A673 (cell line): ENCODE measurements around the gene HMCN1. TPM values are rescaled to one million over a fixed set of nuclear protein-coding genes. Genes with fewer than 3 reads are reported as not detected.

Source experiments
- BruUV-seq: library from RNA; stranded (reverse); fragments of 400-500 nt; replicated peaks from 2 replicates; lab custom pipeline; 2021; lab: Mats Ljungman, UMichigan
- CTCF ChIA-PET: fragments of 300-600 bp; sonication (Branson Sonifier 250); formaldehyde crosslinking; loops from one replicate; lab custom pipeline; 2022; ENCODE audit warnings: antibody characterized with exemption; lab: Charles Lee
- POLR2A ChIA-PET: fragments of 300-600 bp; sonication (Branson Sonifier 250); formaldehyde crosslinking; loops from one replicate; lab custom pipeline; 2022; ENCODE audit warnings: antibody characterized with exemption; ENCODE audit not compliant: low non-redundant PET; lab: Charles Lee
- DNase-seq: peaks from one replicate; pipeline ENCODE4 v3.0.0-alpha.2; 2015; ENCODE audit warnings: low spot score
- H3K27ac ChIP-seq: fragments of 200-600 bp; sonication (generic); 2 replicates; pipeline ENCODE4 v1.5.1; 2016; ENCODE audit warnings: mixed run types, low read depth, mild to moderate bottlenecking, mixed read lengths, antibody characterized with exemption, low read length; ENCODE audit not compliant: poor library complexity, severe bottlenecking
- H3K27me3 ChIP-seq: fragments of 200-600 bp; sonication (generic); replicated peaks from 2 replicates; pipeline ENCODE4 v1.6.1; 2017; ENCODE audit warnings: mixed run types, low read depth, mild to moderate bottlenecking, mixed read lengths, antibody characterized with exemption, low read length; ENCODE audit not compliant: insufficient read depth, poor library complexity
- H3K36me3 ChIP-seq: fragments of 200-600 bp; sonication (generic); 2 replicates; pipeline ENCODE4 v1.6.1; 2016; ENCODE audit warnings: mixed run types, mild to moderate bottlenecking, mixed read lengths, antibody characterized with exemption, low read length; ENCODE audit not compliant: insufficient read depth, poor library complexity, severe bottlenecking
- H3K4me1 ChIP-seq: fragments of 200-600 bp; sonication (generic); 2 replicates; pipeline ENCODE4 v1.6.1; 2017; ENCODE audit warnings: mixed run types, mild to moderate bottlenecking, mixed read lengths, antibody characterized with exemption, low read length; ENCODE audit not compliant: insufficient read depth, poor library complexity, severe bottlenecking
- H3K4me3 ChIP-seq: fragments of 200-600 bp; sonication (generic); 2 replicates; pipeline ENCODE4 v1.5.1; 2016; ENCODE audit warnings: low read depth, mixed run types, mild to moderate bottlenecking, mixed read lengths, low read length; ENCODE audit not compliant: poor library complexity, severe bottlenecking
- H3K9me3 ChIP-seq: fragments of 200-600 bp; sonication (generic); 2 replicates; pipeline ENCODE4 v1.6.1; 2016; ENCODE audit warnings: mixed run types, low read depth, mild to moderate bottlenecking, mixed read lengths, antibody characterized with exemption, low read length; ENCODE audit not compliant: poor library complexity, severe bottlenecking
- EZH2 ChIP-seq: fragments of 200-600 bp; sonication (generic); IDR thresholded peaks from 2 replicates; pipeline ENCODE4 v1.6.1; 2017; ENCODE audit warnings: borderline replicate concordance, low read depth, mild to moderate bottlenecking, mixed read lengths, antibody characterized with exemption, low read length; ENCODE audit not compliant: poor library complexity, severe bottlenecking
- intact Hi-C: fragments of 100-400 bp; cut with micrococcal nuclease; formaldehyde crosslinking; loops from one replicate; pipeline ENCODE4 v1.10.0; 2022; ENCODE audit not compliant: unreplicated experiment
- total RNA-seq: library from RNA; stranded (reverse); gene quantifications from 2 replicates; pipeline ENCODE4 v1.2.3, GENCODE V29; 2021
- TF ChIP-seq, protein P1 (sequence below): fragments of 300-800, 200-600 bp; sonication (generic); conservative IDR thresholded peaks from 2 replicates; pipeline ENCODE4 v1.5.1; 2017; ENCODE audit warnings: low read depth, mild to moderate bottlenecking, antibody characterized with exemption, low read length, moderate library complexity, mixed read lengths

The HMCN1 gene
- total RNA-seq, 1 experiment from 2014 or later = 134 TPM

GRCh38 chr1:185785586-185785985, 51.4 kb downstream of the HMCN1 start:
- ChIA-PET CTCF (no interaction called here), POLR2A (no interaction called here)
- TF ChIP-seq EZH2 = no peak
- TF ChIP-seq, protein P1, sequence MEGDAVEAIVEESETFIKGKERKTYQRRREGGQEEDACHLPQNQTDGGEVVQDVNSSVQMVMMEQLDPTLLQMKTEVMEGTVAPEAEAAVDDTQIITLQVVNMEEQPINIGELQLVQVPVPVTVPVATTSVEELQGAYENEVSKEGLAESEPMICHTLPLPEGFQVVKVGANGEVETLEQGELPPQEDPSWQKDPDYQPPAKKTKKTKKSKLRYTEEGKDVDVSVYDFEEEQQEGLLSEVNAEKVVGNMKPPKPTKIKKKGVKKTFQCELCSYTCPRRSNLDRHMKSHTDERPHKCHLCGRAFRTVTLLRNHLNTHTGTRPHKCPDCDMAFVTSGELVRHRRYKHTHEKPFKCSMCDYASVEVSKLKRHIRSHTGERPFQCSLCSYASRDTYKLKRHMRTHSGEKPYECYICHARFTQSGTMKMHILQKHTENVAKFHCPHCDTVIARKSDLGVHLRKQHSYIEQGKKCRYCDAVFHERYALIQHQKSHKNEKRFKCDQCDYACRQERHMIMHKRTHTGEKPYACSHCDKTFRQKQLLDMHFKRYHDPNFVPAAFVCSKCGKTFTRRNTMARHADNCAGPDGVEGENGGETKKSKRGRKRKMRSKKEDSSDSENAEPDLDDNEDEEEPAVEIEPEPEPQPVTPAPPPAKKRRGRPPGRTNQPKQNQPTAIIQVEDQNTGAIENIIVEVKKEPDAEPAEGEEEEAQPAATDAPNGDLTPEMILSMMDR = no peak
- DNase-seq = no peak
- Histone ChIP-seq H3K27ac (peak overlapping the region; percentile 28), H3K36me3 (peaks cover 16% of the 10 kb centered on the region), H3K27me3 (no peaks in the 10 kb centered on the region), H3K4me3 (no peak overlapping the region), H3K4me1 (peaks cover 59% of the 10 kb centered on the region), H3K9me3 (peaks cover 10% of the 10 kb centered on the region)
- BruUV-seq = no TSS peak
- intact Hi-C loops = no loop called here

DNA sequence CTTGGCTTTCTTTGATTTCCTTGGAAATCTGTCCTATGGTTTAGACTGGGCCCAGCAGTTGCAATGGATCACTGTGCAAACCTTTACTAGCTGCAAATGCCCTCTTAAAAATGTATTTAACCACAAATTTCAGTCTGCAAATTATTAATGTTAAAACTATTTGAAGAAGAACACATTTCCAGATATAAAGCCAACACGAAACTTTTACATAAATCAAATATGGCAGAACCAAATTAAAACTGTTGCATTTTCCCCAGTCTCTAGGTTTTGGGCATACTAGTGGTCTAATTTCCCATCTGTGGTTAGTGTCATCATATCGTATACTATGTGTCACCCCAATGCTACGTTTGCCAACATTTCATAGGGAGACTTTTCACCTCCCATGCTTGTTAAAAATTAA, 52.3 kb downstream of the HMCN1 start:
- Histone ChIP-seq H3K4me3 (no peak overlapping the region), H3K4me1 (peaks cover 62% of the 10 kb centered on the region), H3K27me3 (no peaks in the 10 kb centered on the region), H3K9me3 (peaks cover 8% of the 10 kb centered on the region), H3K27ac (peak overlapping the region; percentile 28), H3K36me3 (peaks cover 20% of the 10 kb centered on the region)
- DNase-seq = no peak
- TF ChIP-seq, protein P1 = no peak
- TF ChIP-seq EZH2 = no peak
- intact Hi-C loops = no loop called here
- CTCF ChIA-PET = no interaction called here
- POLR2A ChIA-PET = no interaction called here
- BruUV-seq = no TSS peak

DNA sequence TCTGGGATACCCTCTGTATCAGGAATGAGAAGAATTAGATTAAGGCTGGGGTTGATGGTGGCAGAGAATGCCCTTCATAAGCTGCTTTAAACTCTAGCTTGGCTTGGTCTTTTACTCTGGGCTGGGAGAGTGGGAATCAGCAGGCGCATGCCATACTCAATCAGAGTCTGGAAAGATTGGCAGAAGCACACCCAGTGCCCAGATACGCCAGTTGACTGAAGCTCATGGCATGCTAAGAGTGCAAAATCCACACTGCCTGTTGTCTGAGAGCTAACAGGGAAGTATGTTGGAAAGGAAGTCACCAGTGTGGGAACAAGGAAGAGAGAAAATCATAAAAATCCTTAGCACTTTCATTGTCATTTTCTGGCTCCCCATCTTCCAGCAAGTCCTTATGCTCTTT, 53.0 kb downstream of the HMCN1 start:
- ChIA-PET CTCF (no interaction called here), POLR2A (no interaction called here)
- intact Hi-C loops = no loop called here
- BruUV-seq = no TSS peak
- TF ChIP-seq EZH2 = no peak
- TF ChIP-seq, protein P1 = no peak
- Histone ChIP-seq H3K9me3 (peaks cover 6% of the 10 kb centered on the region), H3K4me1 (peaks cover 68% of the 10 kb centered on the region), H3K4me3 (no peak overlapping the region), H3K27me3 (no peaks in the 10 kb centered on the region), H3K36me3 (peaks cover 26% of the 10 kb centered on the region), H3K27ac (peak overlapping the region; percentile 61)
- DNase-seq = no peak
